ENCODE measurements around the gene ITGB5. TPM values are rescaled to one million over a fixed set of nuclear protein-coding genes. Genes with fewer than 3 reads are reported as not detected.
A peak's percentile ranks its signal among the peaks of the same experiment; 100 is the strongest.

ITGB5 gene
- total RNA-seq, 1 donor from 2014 or later: 74.7 TPM

DNA sequence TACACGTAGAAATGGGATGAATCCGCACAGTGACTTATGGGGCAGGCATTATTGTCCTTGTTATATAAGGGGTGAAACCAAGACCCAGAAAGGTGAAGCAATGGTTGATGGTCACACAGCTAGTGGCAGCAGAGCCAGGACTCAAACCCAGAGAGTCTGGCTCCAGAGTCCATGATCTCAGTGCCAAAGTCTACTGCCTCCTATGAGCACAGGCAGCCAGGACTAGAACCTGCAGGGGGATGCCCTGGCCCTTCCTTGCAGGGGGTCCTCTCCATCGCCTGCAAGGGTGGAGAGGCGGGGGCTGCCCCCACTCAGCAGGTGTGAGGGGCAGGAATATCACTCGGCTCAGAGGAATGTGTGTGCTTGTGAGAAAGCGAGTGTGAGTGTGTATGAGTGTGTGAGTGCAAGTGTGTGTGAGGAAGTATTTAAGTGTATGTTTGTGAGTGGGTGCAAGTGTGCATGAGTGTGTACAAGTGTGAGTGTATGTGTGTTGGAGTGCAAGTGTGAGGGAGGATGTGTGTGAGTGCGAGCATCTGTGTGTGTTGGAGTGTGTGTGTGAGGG is 112.2 kb downstream of the ITGB5 start:
- DNase-seq (ENCODE audit: low spot score): no peak
- peak; percentile 19 for ATAC-seq

GRCh38 chr3:124774327-124774718 is 112.8 kb downstream of the ITGB5 start:
- no peak for DNase-seq (ENCODE audit: low spot score)
- peak; percentile 15 for ATAC-seq

GRCh38 chr3:124773351-124774326 is 113.5 kb downstream of the ITGB5 start:
- DNase-seq (ENCODE audit: low spot score) (no peak), ATAC-seq (no peak)

DNA sequence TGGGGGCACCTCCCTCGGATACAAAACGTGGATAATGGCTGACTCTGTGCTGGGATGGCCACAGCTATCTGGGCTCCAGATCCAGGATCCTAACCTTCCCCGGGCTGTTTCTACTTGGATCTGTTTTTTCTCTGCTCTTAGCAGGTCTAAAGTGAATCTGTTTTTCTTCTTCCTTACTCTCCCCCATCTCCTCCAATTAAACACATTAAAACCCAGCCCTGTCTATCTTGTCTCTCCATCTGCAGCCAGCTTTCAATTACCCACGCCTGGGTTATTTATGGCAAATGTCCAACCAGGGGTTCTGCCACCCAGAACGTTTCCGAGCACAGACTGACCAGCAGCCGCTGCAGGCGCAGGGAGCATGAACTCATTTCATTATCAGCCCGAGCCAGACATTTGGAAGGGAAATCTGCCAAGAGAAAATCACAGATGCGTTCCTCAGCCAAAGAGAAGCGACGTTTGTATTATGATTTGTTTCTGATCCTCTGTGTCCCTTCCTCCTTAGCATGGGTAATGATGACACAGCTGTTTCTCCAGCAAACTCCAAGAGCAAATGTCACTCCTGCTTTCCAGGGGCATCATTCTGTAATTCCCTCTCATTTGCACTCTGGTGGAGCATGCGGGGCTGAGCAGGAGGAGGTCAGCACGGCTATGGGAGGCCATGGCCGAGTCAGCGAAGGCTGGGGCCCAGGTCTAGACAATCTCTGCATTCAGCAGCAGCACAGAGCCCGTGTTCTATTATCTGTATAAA is 114.9 kb downstream of the ITGB5 start:
- ATAC-seq (peak; percentile 55), DNase-seq (ENCODE audit: low spot score) (no peak)

DNA sequence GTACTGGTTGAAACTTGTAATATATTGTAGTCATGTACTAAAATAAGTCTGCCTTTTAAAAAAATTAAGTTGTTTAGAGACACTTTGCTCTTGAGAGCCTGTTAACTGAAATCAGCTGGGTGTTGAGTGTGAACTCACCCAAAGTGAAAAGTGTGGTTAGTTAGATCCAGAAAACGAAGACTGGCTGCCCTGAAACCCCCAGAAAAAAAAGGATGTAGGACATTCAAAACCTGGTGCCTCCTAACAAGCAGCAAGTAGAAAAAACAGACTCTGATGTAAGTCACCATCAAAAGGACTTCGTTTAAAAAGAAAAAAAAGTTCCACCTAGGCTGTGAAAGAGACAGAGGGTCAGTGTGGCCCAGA is 116.1 kb downstream of the ITGB5 start:
- ATAC-seq: no peak

DNA sequence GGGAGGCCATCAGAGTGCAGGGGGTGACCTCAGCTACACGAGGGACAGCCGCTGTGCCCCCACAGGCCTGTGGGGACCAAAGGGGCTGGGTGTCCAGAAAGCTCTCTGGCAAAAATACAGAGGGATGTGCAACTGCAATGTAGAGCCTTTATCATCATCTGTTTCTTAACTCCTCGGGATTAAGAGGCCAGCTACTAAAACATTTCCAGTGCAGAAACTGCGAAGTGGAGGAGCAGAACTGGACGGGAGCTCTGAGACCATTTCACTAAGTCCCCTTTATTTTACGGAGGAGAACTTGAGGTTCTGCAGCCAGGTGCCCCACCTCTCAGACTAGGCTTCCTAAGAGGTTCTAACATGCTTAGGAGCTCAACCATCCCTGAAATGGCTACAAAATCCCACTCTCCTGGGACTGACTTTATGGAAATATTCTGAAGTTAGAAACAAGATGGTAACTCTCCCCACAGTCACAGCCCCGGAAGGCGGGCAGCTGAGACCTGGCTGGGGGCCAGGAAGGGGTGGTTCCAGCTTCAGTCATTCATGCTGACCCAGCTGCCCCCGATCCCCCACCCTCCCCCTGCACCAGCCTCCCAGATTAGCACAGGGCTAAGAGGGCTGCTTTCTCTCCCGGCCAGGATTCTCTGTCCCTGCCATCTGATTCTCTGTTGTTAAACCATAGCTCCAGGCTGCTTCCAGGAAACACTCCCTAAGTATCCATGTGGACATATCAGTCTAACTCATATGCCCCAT is 116.7 kb downstream of the ITGB5 start:
- ATAC-seq (no peak), DNase-seq (ENCODE audit: low spot score) (no peak)

More for the DNA sequence above, 116.1 kb downstream of the ITGB5 start:
- no peak for DNase-seq (ENCODE audit: low spot score)

- no peak for ATAC-seq
- DNase-seq (ENCODE audit: low spot score): no peak
Measured at GRCh38 chr3:124769462-124769861, 117.7 kb downstream of the ITGB5 start.

- no peak for DNase-seq (ENCODE audit: low spot score)
- ATAC-seq: peak; percentile 64
Measured at GRCh38 chr3:124768812-124769211, 118.4 kb downstream of the ITGB5 start.

- DNase-seq (ENCODE audit: low spot score) (no peak), ATAC-seq (no peak)
Measured at GRCh38 chr3:124767691-124768090, 119.5 kb downstream of the ITGB5 start.

DNA sequence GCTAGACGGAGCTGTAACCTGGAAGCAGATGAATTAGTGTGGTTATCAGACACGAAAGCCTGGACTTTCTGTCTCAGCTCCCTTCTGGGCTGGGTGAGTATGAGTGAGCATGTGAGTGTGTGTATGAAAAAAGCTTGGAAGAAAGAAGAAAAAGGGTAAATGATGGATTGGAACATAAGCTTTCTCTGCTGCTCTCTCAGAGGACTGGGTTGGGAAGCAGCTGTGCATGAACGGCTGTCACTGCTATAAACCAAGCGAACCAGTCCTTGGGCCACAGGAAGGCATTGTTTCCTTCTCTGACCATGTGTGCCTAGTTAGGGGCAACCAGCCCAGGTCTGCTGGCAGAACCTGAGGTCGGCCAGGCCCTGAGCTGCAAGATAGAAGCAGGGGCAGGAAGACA is 119.9 kb downstream of the ITGB5 start:
- no peak for ATAC-seq
- no peak for DNase-seq (ENCODE audit: low spot score)

- DNase-seq (ENCODE audit: low spot score) (no peak), ATAC-seq (no peak)
Measured at GRCh38 chr3:124766113-124767095, 120.8 kb downstream of the ITGB5 start.

DNA sequence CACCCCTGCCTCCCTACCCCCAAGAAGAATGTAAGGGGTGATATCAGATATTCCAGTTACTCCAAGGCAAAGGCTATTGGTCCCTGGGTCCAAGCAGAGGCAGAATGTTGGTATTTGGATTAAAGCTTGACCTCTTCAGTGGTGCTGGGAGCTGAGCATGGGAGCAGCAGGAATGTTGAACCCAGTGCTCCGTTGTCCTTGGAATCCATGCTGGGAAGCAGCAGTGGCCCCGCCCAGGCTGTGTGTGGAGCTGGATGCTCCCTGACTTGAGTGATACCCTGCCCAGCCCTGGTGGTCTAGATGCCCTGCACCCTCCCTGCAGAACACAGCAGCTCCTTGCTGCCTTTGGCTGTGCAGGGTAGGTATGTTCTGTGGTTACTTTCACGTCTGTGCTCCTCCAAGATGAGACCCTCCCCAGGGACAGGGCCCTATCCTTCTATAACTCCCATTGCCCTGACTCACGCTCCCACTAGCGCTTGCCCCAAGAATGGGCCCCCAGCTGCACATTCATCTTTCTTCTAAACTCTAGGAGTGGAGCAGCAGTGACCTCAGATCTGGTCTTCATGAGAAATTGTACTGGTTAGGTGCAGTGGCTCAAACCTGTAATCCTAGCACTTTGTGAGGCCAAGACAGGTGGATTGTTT is 121.8 kb downstream of the ITGB5 start:
- DNase-seq (ENCODE audit: low spot score) (no peak), ATAC-seq (no peak)

- no peak for ATAC-seq
- no peak for DNase-seq (ENCODE audit: low spot score)
Measured at GRCh38 chr3:124764746-124765145, 122.4 kb downstream of the ITGB5 start.

DNA sequence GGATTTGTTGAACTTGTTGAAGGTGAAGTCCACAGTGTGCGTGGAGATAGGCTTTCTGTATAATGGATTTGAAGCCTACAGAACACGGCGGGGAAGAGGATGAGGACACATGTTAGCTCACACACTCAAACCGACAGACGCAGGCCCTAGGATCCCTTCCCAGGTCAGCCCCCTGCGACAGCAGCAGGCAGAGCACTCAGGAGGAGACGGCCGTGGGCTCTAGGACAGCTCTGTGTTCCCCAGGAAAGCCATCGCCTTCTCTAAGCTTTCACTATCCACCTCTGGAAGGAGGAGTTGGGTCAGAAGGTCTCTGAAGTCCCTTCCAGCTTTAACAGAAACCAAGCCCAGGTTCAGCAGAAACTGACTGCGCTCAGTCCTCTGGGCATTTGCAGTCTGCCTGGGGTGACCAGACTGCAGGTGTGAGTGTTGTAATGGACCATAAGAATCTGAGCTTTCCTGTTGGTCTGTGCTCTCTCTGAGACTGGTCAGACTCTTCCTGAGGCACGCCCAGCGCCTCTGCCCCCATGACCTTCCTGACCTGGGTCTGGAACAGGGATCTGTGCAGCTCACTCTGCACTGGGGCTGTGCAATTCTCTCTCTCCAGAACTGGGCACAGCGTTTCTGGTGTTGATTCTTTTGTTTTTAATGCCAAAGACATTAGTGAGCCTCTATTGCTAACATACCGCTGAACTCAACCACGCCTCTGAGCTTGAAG is 123.4 kb downstream of the ITGB5 start:
- ATAC-seq (no peak), DNase-seq (ENCODE audit: low spot score) (no peak)

- DNase-seq (ENCODE audit: low spot score) (no peak), ATAC-seq (no peak)
Measured at GRCh38 chr3:124763206-124763605, 124.0 kb downstream of the ITGB5 start.

GRCh38 chr3:124762661-124763011 is 124.5 kb downstream of the ITGB5 start:
- DNase-seq (ENCODE audit: low spot score): no peak
- ATAC-seq: no peak

GRCh38 chr3:124761935-124762660 is 125.1 kb downstream of the ITGB5 start:
- DNase-seq (ENCODE audit: low spot score) (no peak), ATAC-seq (peak; percentile 56)

DNA sequence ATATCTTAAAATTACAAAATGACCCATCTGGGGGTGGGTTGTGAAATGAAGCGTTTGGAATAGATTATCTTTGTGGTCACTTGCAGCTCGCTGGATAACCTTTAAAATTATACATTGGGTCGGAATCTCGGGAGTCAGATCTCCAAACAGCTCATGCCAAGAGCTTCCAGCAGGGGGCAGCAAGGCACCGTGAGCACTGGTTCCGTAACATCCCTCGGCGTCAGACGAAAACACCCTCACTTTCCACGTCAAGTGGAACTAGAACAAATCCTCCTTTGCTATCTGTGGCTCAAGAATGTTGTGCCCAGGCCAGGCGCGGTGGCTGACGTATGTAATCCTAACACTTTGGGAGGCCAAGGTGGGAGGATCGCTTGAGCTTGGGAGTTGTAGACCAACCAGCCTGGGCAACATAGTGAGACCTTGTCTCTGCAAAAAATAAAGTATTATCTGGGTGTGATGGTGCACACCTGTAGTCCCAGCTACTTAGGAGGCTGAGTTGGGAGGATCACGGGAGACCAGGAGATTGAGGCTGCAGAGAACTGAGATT is 125.8 kb downstream of the ITGB5 start:
- DNase-seq (ENCODE audit: low spot score): peak; percentile 85
- peak; percentile 92 for ATAC-seq
